DMS53 treated with DMSO at 0.1 percent for 48 hours (cell line): ENCODE data around the gene OR52E4.

Source experiments
- DNase-seq: peaks from one replicate; lab custom pipeline; 2025; ENCODE audit not compliant: unreplicated experiment; lab: John Stamatoyannopoulos, UW

Gene OR52E4

GRCh38 chr11:5928811-5929210, 48.4 kb downstream of the OR52E4 start:
- no peak for DNase-seq

GRCh38 chr11:5929571-5930368, 49.3 kb downstream of the OR52E4 start:
- no peak for DNase-seq

GRCh38 chr11:5930614-5931013, 50.2 kb downstream of the OR52E4 start:
- no peak for DNase-seq

DNA sequence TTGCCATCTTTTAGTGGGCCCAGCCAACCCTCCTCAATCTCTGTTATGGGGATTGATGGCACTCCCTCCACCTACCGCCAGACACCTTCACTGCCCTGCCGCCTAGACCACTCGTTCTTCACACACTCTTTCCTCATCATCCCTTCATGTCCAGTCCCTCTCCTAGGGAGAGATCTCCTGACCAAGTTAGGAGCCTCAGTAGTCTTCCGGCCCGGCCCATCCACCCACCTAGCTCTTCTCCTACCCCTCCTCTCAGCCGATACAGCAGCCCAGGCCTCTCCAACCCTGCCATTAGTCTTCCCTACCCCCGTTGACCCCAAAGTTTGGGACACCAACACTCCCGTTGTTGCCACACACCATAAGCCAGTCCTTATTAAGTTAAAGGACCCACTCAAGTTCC, 50.6 kb downstream of the OR52E4 start:
- no peak for DNase-seq

GRCh38 chr11:5932671-5933070, 52.2 kb downstream of the OR52E4 start:
- no peak for DNase-seq

- no peak for DNase-seq
These were observed 52.7 kb downstream of the OR52E4 start for GRCh38 chr11:5933116-5933515.
